Thoracic aorta (tissue), 2 donors: ENCODE data around the gene CRABP1. TPM values are rescaled to one million over a fixed set of nuclear protein-coding genes. Genes with fewer than 3 reads are reported as not detected.

ENCODE experiments used
- ATAC-seq: fragments of 150-250 bp; one replicate; pipeline ENCODE4 v1.8.0; 2017; ENCODE audit warnings: low read depth; ENCODE audit not compliant: insufficient number of reproducible peaks, low FRiP score
- DNase-seq: peaks from one replicate; pipeline ENCODE4 v3.0.0-alpha.2; 2020; ENCODE audit warnings: low spot score
- H3K27ac ChIP-seq, 2 donors: fragments of 200-600 bp; sonication (generic); 1 replicate in 1 of 2; 2 replicates in 1 of 2; pipeline ENCODE4 v1.5.1; 2016; ENCODE audit warnings: mild to moderate bottlenecking in 2 of 2, moderate library complexity in 2 of 2
- H3K27me3 ChIP-seq: fragments of 200-600 bp; sonication (generic); replicated peaks from 2 replicates; pipeline ENCODE4 v1.6.0; 2016; ENCODE audit warnings: mild to moderate bottlenecking; ENCODE audit not compliant: insufficient read depth
- H3K36me3 ChIP-seq: fragments of 200-600 bp; sonication (generic); one replicate; pipeline ENCODE4 v1.5.1; 2016
- H3K4me1 ChIP-seq, 2 donors: fragments of 200-600 bp; sonication (generic); 1 replicate in 1 of 2; 2 replicates in 1 of 2; pipeline versions ENCODE4 v1.5.1 to v1.6.0; 2016; ENCODE audit warnings: low read depth in 2 of 2, mild to moderate bottlenecking in 1 of 2; ENCODE audit not compliant: control insufficient read depth in 1 of 2
- H3K4me3 ChIP-seq: fragments of 200-600 bp; sonication (generic); 2 replicates; pipeline ENCODE4 v1.5.1; 2016; ENCODE audit warnings: mild to moderate bottlenecking
- H3K9me3 ChIP-seq: fragments of 200-600 bp; sonication (generic); 2 replicates; pipeline ENCODE4 v1.5.1; 2016
- total RNA-seq, 2 donors: library from RNA; depleted of rRNA; stranded (reverse); fragments of >200 nt; gene quantifications; one replicate each; pipeline versions ENCODE4 v1.1.0 to v1.2.3, GENCODE V29; 2016
- TF ChIP-seq, protein P1 (sequence below): fragments of 200-600 bp; sonication (generic); IDR thresholded peaks from one replicate; pipeline ENCODE4 v1.5.1; 2019; ENCODE audit warnings: antibody characterized with exemption

The CRABP1 gene
- total RNA-seq, 2 donors from 2014 or later = 5.1 TPM; not detected in 1

DNA sequence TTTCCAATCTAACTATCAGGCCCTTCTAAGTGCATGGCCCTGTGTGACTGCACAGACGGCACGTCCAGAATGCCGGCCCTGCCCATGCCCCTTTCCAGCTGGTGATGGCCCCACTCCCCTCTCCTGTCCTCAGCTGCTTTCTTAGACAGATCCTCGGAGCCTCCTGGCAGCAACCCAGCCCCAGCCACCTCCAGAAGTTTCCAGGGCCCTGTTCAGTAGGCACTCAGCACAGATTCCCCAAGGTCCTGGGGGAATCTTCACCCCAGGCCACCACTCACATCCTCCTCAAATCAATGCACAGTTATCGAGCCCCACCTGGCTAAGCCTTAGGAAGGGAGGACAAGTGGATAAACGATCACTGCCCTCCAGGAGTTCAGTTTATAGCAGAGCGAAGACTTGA is 1.4 kb upstream of the CRABP1 start:
- no peak for DNase-seq

GRCh38 chr15:78339559-78339958 is 594 bp upstream of the CRABP1 start:
- H3K27ac ChIP-seq = no peak overlapping the region
- ATAC-seq = no peak
- no peaks in the 10 kb centered on the region for H3K4me1 ChIP-seq
- TF ChIP-seq, protein P1, sequence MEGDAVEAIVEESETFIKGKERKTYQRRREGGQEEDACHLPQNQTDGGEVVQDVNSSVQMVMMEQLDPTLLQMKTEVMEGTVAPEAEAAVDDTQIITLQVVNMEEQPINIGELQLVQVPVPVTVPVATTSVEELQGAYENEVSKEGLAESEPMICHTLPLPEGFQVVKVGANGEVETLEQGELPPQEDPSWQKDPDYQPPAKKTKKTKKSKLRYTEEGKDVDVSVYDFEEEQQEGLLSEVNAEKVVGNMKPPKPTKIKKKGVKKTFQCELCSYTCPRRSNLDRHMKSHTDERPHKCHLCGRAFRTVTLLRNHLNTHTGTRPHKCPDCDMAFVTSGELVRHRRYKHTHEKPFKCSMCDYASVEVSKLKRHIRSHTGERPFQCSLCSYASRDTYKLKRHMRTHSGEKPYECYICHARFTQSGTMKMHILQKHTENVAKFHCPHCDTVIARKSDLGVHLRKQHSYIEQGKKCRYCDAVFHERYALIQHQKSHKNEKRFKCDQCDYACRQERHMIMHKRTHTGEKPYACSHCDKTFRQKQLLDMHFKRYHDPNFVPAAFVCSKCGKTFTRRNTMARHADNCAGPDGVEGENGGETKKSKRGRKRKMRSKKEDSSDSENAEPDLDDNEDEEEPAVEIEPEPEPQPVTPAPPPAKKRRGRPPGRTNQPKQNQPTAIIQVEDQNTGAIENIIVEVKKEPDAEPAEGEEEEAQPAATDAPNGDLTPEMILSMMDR = no peak
- H3K36me3 ChIP-seq = no peaks in the 10 kb centered on the region
- DNase-seq = no peak
- no peaks in the 10 kb centered on the region for H3K27me3 ChIP-seq
- H3K9me3 ChIP-seq = no peaks in the 10 kb centered on the region
- H3K4me3 ChIP-seq = no peak overlapping the region

More for the DNA sequence above, 1.4 kb upstream of the CRABP1 start:
- Histone ChIP-seq H3K27me3 (no peaks in the 10 kb centered on the region), H3K4me1 (no peaks in the 10 kb centered on the region), H3K4me3 (no peak overlapping the region), H3K36me3 (no peaks in the 10 kb centered on the region), H3K9me3 (no peaks in the 10 kb centered on the region), H3K27ac (no peak overlapping the region)
- TF ChIP-seq, protein P1 = no peak
- no peak for ATAC-seq

DNA sequence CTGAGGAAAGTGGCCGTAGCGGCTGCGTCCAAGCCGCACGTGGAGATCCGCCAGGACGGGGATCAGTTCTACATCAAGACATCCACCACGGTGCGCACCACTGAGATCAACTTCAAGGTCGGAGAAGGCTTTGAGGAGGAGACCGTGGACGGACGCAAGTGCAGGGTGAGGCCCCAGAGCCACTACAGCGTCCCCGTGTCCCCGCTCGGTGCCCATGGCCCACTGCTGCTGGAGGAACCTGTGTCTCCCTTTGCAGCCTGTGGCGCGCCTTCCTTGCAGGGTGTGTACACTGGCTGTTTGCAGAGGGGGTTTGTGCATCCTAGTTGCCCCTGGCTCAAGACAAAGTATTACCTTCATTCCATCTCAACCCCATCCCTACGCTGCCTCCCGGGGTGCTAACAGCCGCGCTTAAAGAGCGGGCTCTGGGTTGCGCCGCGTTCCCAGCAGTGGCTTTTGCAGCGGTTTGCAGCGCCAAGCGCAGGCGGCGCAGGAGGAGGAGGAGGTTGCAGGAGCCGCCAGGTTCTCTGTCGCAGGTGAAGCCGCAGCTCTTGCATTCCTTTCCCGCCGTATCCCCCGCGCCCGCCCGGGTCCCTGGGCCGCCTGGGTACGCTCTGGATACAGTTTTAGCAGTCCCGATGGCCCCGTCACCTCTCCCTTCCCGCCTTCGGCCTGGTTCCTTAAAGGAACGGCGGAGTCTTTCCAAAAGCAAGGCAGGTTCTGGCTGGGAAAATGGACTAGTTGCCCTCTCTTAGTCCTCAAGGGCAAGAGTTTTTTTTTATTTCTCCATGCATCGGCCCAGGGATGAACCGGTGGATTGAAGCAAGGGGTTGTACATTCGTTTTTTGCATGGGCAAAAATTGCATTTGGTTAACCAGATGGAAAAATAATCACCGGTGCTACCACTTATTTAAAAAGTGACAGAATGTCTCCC is 1.2 kb downstream of the CRABP1 start:
- Histone ChIP-seq H3K4me3 (no peak overlapping the region), H3K27ac (no peak overlapping the region), H3K36me3 (no peaks in the 10 kb centered on the region), H3K4me1 (no peaks in the 10 kb centered on the region), H3K9me3 (no peaks in the 10 kb centered on the region), H3K27me3 (no peaks in the 10 kb centered on the region)
- DNase-seq (no peak), ATAC-seq (no peak)
- TF ChIP-seq, protein P1 = no peak

- Histone ChIP-seq H3K36me3 (no peaks in the 10 kb centered on the region), H3K4me3 (no peak overlapping the region), H3K27me3 (no peaks in the 10 kb centered on the region), H3K4me1 (no peaks in the 10 kb centered on the region), H3K9me3 (no peaks in the 10 kb centered on the region), H3K27ac (no peak overlapping the region)
- TF ChIP-seq, protein P1 = no peak
- no peak for ATAC-seq
- no peak for DNase-seq
These were observed 1.9 kb downstream of the CRABP1 start for GRCh38 chr15:78342021-78342420.

GRCh38 chr15:78343276-78344060 is 3.3 kb downstream of the CRABP1 start:
- no peak overlapping the region for H3K27ac ChIP-seq
- ATAC-seq (no peak), DNase-seq (no peak)
- no peak overlapping the region for H3K4me3 ChIP-seq
- H3K27me3 ChIP-seq = no peaks in the 10 kb centered on the region
- H3K36me3 ChIP-seq = no peaks in the 10 kb centered on the region
- H3K9me3 ChIP-seq = no peaks in the 10 kb centered on the region
- TF ChIP-seq, protein P1 = no peak
- H3K4me1 ChIP-seq = no peaks in the 10 kb centered on the region
